ENCODE data around the gene RRBP1.

Gene RRBP1

GRCh38 chr20:17725094-17725835 lies 43.2 kb upstream of the RRBP1 start:
- Histone ChIP-seq H3K27me3 (ENCODE audit: insufficient read depth, poor library complexity, severe bottlenecking) (peaks cover 2% of the 10 kb centered on the region), H3K4me3 (replicated peaks; ENCODE audit: insufficient read depth, low read length) (no peak overlapping the region), H3K27ac (replicated peaks) (no peak overlapping the region)
- TF ChIP-seq, protein P1, sequence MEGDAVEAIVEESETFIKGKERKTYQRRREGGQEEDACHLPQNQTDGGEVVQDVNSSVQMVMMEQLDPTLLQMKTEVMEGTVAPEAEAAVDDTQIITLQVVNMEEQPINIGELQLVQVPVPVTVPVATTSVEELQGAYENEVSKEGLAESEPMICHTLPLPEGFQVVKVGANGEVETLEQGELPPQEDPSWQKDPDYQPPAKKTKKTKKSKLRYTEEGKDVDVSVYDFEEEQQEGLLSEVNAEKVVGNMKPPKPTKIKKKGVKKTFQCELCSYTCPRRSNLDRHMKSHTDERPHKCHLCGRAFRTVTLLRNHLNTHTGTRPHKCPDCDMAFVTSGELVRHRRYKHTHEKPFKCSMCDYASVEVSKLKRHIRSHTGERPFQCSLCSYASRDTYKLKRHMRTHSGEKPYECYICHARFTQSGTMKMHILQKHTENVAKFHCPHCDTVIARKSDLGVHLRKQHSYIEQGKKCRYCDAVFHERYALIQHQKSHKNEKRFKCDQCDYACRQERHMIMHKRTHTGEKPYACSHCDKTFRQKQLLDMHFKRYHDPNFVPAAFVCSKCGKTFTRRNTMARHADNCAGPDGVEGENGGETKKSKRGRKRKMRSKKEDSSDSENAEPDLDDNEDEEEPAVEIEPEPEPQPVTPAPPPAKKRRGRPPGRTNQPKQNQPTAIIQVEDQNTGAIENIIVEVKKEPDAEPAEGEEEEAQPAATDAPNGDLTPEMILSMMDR (IDR thresholded peaks at IDR 0.05; ENCODE audit: insufficient read depth, low read length) = no peak
- TF ChIP-seq POLR2AphosphoS5 (IDR thresholded peaks at IDR 0.05; ENCODE audit: low read depth) (no peak), REST (IDR thresholded peaks at IDR 0.05; ENCODE audit: insufficient replicate concordance, low read depth) (no peak), SPI1 (IDR thresholded peaks at IDR 0.05; ENCODE audit: borderline replicate concordance, low read depth) (no peak)
- no peak for DNase-seq (ENCODE audit: low read depth in 1 of 2, low spot score in 1 of 2)

GRCh38 chr20:17723301-17723691 lies 41.3 kb upstream of the RRBP1 start:
- H3K27ac ChIP-seq (replicated peaks) = no peak overlapping the region
- no peak for DNase-seq (ENCODE audit: low read depth in 1 of 2, low spot score in 1 of 2)
- H3K4me3 ChIP-seq (replicated peaks; ENCODE audit: insufficient read depth, low read length) = no peak overlapping the region
- TF ChIP-seq, protein P1 (IDR thresholded peaks at IDR 0.05; ENCODE audit: insufficient read depth, low read length) = no peak
- TF ChIP-seq POLR2AphosphoS5 (IDR thresholded peaks at IDR 0.05; ENCODE audit: low read depth) = no peak
- no peak for TF ChIP-seq SPI1 (IDR thresholded peaks at IDR 0.05; ENCODE audit: borderline replicate concordance, low read depth)
- no peak for TF ChIP-seq GABPA (IDR thresholded peaks at IDR 0.05; ENCODE audit: low read depth)
- H3K27me3 ChIP-seq (ENCODE audit: insufficient read depth, poor library complexity, severe bottlenecking) = peaks cover 2% of the 10 kb centered on the region

- Histone ChIP-seq H3K4me3 (replicated peaks; ENCODE audit: insufficient read depth, low read length) (no peak overlapping the region), H3K27ac (replicated peaks) (no peak overlapping the region), H3K27me3 (ENCODE audit: insufficient read depth, poor library complexity, severe bottlenecking) (peaks cover 2% of the 10 kb centered on the region)
- TF ChIP-seq GABPA (IDR thresholded peaks at IDR 0.05; ENCODE audit: low read depth) (no peak), SPI1 (IDR thresholded peaks at IDR 0.05; ENCODE audit: borderline replicate concordance, low read depth) (no peak), REST (IDR thresholded peaks at IDR 0.05; ENCODE audit: insufficient replicate concordance, low read depth) (no peak), POLR2AphosphoS5 (IDR thresholded peaks at IDR 0.05; ENCODE audit: low read depth) (no peak)
- TF ChIP-seq, protein P1 (IDR thresholded peaks at IDR 0.05; ENCODE audit: insufficient read depth, low read length) = no peak
- no peak for DNase-seq (ENCODE audit: low read depth in 1 of 2, low spot score in 1 of 2)
These were observed 40.7 kb upstream of the RRBP1 start for GRCh38 chr20:17722493-17723300.

Measured in HL-60 (cell line).